NCI-H1417 (cell line): Measurements from ENCODE around the gene TSKU.

ENCODE experiments used
- DNase-seq, 3 experiments: peaks; one replicate each; lab custom pipeline; 2025; lab: John Stamatoyannopoulos, UW

The TSKU gene

DNA sequence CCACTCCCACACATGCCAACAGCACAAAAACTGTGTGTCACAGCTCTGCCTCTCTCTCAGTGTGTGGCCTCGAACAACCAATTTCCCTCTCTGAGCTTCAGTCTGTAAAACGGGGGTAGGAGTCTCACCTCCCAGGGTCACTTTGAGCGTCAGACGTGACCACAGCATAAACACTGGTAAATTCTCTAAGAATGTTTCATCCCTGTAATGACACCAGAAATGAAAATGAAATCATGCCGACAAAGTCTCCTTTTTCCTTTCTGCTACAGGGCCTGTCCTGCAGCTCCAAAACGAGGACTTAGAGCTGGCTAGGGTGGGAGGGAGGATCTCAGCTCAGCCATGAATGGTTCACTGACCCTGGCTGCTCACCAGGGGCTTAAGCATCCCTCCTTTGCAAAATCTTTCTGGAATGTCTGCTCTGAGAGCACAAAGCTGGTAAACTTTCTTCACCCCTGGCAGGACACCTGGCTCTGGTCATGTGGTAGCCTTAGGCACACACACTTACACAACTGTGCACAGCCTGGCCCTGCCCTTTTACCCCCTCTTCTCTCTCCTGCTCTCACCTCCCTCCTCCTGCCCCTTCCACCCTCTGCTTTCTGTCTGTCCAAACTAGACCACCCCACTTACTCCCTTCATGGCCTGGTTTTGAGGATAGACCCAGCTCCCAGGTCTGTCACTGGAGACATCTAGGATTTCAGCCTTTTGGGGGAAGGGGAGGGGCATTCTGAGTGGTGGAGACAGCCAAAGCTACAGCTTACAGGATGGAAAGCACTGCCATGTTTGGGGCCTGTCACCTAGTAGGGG is 12.3 kb upstream of the TSKU start:
- no peak for DNase-seq

- DNase-seq: no peak
Measured at GRCh38 chr11:76771446-76772099, 11.6 kb upstream of the TSKU start.

- no peak for DNase-seq
Measured at GRCh38 chr11:76772100-76772782, 10.9 kb upstream of the TSKU start.

DNA sequence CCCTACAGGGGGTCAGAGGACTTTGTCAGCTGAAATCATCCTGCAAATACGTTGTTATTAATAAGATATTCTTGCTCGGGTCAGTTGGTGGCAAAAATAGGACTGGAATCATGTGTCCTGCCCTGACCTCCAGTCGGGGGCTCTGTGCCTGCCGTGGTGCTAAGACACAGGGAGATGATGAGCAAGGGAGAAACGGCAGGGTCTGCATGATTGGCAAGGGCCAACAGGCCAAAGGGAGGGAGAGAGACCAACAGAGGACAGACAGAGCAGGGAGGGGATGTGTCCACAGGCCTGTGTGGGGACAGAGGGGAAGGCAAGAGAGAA is 10.4 kb upstream of the TSKU start:
- no peak for DNase-seq

DNA sequence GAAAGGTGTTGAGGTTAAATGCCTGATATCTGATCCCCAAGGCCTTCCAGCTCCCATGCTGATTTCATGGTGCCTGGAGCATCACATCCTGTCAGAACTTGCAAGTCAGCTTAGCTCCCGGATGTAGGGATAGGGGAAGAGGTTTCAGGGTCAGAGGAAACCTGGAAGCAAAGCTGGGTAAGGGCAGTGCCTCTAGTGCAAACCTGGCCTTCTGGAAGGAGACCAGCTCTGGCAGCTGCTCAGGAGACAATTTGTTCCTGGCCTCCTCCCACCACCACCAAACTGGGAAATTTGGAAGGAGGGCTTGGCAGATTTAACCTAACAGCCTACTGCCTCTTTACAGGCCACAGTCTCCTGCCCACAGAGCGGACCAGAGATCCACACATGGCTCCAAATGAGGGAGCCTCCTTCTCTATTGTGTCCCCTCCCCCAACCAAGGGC is 9.2 kb upstream of the TSKU start:
- DNase-seq: no peak

DNA sequence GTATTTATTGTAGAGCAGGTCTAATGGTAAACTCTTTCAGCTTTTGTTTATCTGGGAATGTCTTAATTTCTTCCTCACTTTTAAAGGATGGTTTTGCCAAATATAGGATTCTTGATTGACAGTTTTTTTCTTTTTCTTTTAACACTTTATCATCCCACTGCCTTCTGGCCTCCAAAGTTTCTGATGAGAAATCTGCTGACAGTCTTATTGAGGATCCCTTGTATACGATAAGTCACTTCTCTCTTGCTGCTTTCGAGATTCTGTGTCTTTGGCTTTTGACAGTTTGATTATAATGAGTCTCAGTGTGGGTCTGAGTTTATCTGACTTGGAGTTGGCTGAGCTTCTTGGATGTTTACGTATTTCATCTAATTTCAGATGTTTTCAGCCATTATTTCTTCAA is 6.7 kb upstream of the TSKU start:
- DNase-seq: no peak

GRCh38 chr11:76777305-76777704 is 5.9 kb upstream of the TSKU start:
- DNase-seq: no peak

GRCh38 chr11:76777876-76778275 is 5.3 kb upstream of the TSKU start:
- no peak for DNase-seq

- no peak for DNase-seq
Measured at GRCh38 chr11:76778874-76779273, 4.3 kb upstream of the TSKU start.

GRCh38 chr11:76781046-76781801 is 1.9 kb upstream of the TSKU start:
- no peak for DNase-seq

GRCh38 chr11:76781807-76782530 is 1.2 kb upstream of the TSKU start:
- no peak for DNase-seq

- peak; percentile 83 to 91 (median 85) for DNase-seq
Measured at GRCh38 chr11:76782531-76783293, 444 bp upstream of the TSKU start.

DNA sequence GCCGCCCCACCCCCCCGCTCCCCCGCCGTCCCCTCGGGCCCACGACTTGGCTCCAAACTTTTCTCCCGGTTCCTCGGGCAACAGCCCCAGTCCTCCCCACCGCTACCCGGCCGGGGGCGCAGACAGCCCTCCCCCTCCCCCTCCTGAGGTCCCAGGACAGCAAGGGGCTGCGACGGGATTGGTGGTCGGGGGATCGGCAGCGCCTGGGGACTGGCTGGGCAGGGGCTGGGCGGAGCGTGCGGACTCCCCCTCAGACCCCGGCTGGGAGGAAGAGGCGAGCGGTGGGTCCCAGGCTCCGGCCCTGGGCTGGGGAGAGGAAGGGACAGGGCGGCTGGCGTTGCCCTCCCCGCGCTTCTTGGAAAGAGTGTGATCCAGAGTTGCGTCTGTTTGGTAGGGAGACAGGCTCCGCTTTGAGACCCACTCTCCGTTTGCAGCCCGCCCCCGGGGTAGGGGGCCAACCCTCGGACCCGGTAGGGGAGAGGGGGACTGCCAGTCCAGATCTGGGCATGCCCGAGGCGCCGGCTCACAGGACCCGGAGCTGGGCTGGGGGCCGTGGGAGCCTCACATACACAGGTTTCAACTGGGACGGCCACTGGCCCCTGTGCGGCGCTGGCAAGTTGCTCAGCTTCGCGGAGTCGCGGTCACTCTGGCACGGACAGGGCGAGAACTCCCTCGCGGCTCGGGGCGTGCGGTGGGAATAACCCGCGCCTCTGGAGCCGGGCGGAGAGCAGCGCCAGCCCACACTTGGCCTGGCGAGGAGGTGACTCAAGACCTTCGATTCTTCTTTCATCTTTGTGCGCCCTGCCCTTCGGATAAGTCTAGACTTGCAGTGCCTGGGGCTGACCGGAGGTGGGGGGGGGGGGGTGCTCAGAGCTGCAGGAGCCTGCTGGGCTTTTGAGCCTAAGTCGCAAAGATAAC is 999 bp downstream of the TSKU start:
- peak in 2 of 3 experiments; percentile 53 to 61 for DNase-seq

GRCh38 chr11:76785513-76785912 is 2.4 kb downstream of the TSKU start:
- DNase-seq: no peak

DNA sequence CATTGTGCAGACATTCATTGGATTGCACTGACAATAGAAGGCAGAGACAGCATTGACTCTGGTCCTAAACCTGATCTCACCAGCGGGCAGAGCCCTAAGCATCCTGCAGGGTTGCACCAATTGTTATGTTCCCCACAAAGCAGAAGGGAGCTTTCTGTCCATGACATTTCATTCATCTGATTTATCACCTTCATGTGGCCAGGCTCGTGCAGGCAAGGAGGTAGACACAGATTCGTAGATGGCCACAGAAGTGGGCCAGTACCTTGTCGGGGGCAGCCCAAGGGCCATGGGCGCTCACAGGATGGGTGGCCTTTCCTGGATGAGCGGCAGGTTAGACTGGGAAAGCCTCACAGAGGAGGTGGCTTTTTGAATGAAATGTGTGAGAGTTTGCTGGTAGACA is 2.9 kb downstream of the TSKU start:
- no peak for DNase-seq

GRCh38 chr11:76786441-76787014 is 3.4 kb downstream of the TSKU start:
- DNase-seq: no peak

- no peak for DNase-seq
Measured at GRCh38 chr11:76787271-76787670, 4.1 kb downstream of the TSKU start.

- DNase-seq: no peak
Measured at GRCh38 chr11:76787911-76788596, 4.9 kb downstream of the TSKU start.
